ENCODE data around the gene MPIG6B.

MPIG6B gene

GRCh38 chr6:31750411-31751022 lies 27.3 kb downstream of the MPIG6B start:
- no peaks in the 10 kb centered on the region for H3K27me3 Mint-ChIP-seq
- ATAC-seq (replicated peaks) (no peak), DNase-seq (no peak)
- H3K4me1 Mint-ChIP-seq, result peaks cover 0 to 2% of the 10 kb centered on the region in 2 donors
- H3K9me3 Mint-ChIP-seq, result no peaks in the 10 kb centered on the region
- H3K36me3 Mint-ChIP-seq, result peaks cover 11% of the 10 kb centered on the region in 2 donors
- H3K4me3 Mint-ChIP-seq, result no peak overlapping the region
- H3K27ac Mint-ChIP-seq, result no peak overlapping the region

GRCh38 chr6:31752739-31753319 lies 29.7 kb downstream of the MPIG6B start:
- no peak for DNase-seq
- Mint-ChIP-seq H3K4me1 (peaks cover 0 to 2% of the 10 kb centered on the region in 2 donors), H3K27ac (no peak overlapping the region)

GRCh38 chr6:31758281-31758680 lies 35.1 kb downstream of the MPIG6B start:
- DNase-seq, result no peak
- Mint-ChIP-seq H3K9me3 (no peaks in the 10 kb centered on the region), H3K4me3 (no peak overlapping the region), H3K36me3 (peaks cover 17 to 28% of the 10 kb centered on the region in 2 donors), H3K4me1 (peaks cover 0 to 8% of the 10 kb centered on the region in 2 donors), H3K27me3 (no peaks in the 10 kb centered on the region), H3K27ac (peak overlapping the region; percentile 28)
- ATAC-seq (replicated peaks), result no peak

More at GRCh38 chr6:31752739-31753319, 29.7 kb downstream of the MPIG6B start:
- H3K4me3 Mint-ChIP-seq, result no peak overlapping the region
- H3K9me3 Mint-ChIP-seq, result no peaks in the 10 kb centered on the region
- H3K36me3 Mint-ChIP-seq, result peaks cover 3 to 4% of the 10 kb centered on the region in 2 donors
- ATAC-seq (replicated peaks), result no peak
- H3K27me3 Mint-ChIP-seq, result no peaks in the 10 kb centered on the region

- Mint-ChIP-seq H3K36me3 (peaks cover 29 to 43% of the 10 kb centered on the region in 2 donors), H3K4me1 (peaks cover 0 to 8% of the 10 kb centered on the region in 2 donors), H3K27me3 (no peaks in the 10 kb centered on the region), H3K4me3 (no peak overlapping the region), H3K27ac (no peak overlapping the region), H3K9me3 (no peaks in the 10 kb centered on the region)
- ATAC-seq (replicated peaks) (no peak), DNase-seq (no peak)
Observed at GRCh38 chr6:31760790-31761189, 37.6 kb downstream of the MPIG6B start.

- Mint-ChIP-seq H3K9me3 (no peaks in the 10 kb centered on the region), H3K36me3 (peaks cover 31 to 43% of the 10 kb centered on the region in 2 donors), H3K27ac (no peak overlapping the region), H3K4me3 (no peak overlapping the region), H3K4me1 (peaks cover 0 to 8% of the 10 kb centered on the region in 2 donors), H3K27me3 (no peaks in the 10 kb centered on the region)
- ATAC-seq (replicated peaks) (no peak), DNase-seq (no peak)
Observed at GRCh38 chr6:31761343-31761742, 38.2 kb downstream of the MPIG6B start.

- H3K27ac Mint-ChIP-seq, result no peak within 1 kb of the TSS
Observed at GRCh38 chr6:31762356-31762755, 39.2 kb downstream of the MPIG6B start, which contains the start of gene SAPCD1. Gene SAPCD1 (plus strand): TSS chr6:31762656. CDS start chr6:31763055, 399 bp downstream.

GRCh38 chr6:31762878-31763618 lies 39.9 kb downstream of the MPIG6B start:
- H3K9me3 Mint-ChIP-seq, result no peaks in the 10 kb centered on the region
- H3K4me3 Mint-ChIP-seq, result no peak overlapping the region
- no peaks in the 10 kb centered on the region for H3K27me3 Mint-ChIP-seq
- H3K4me1 Mint-ChIP-seq, result peaks cover 0 to 9% of the 10 kb centered on the region in 2 donors
- H3K36me3 Mint-ChIP-seq, result peaks cover 31 to 45% of the 10 kb centered on the region in 2 donors
- ATAC-seq (replicated peaks) (no peak), DNase-seq (no peak)
- no peak overlapping the region for H3K27ac Mint-ChIP-seq

More at GRCh38 chr6:31762356-31762755, 39.2 kb downstream of the MPIG6B start, which contains the start of gene SAPCD1:
- DNase-seq, result no peak
- Mint-ChIP-seq H3K4me1 (peaks cover 0 to 8% of the 10 kb centered on the region in 2 donors), H3K36me3 (peaks cover 31 to 43% of the 10 kb centered on the region in 2 donors), H3K27me3 (no peaks in the 10 kb centered on the region), H3K4me3 (no peak within 1 kb of the TSS), H3K9me3 (no peaks in the 10 kb centered on the region)
- ATAC-seq (replicated peaks), result no peak

GRCh38 chr6:31763619-31763940 lies 40.4 kb downstream of the MPIG6B start:
- peaks cover 31 to 43% of the 10 kb centered on the region in 2 donors for H3K36me3 Mint-ChIP-seq
- no peaks in the 10 kb centered on the region for H3K27me3 Mint-ChIP-seq
- H3K27ac Mint-ChIP-seq, result no peak overlapping the region
- no peaks in the 10 kb centered on the region for H3K9me3 Mint-ChIP-seq
- H3K4me3 Mint-ChIP-seq, result no peak overlapping the region
- ATAC-seq (replicated peaks) (no peak), DNase-seq (no peak)
- H3K4me1 Mint-ChIP-seq, result peaks cover 0 to 7% of the 10 kb centered on the region in 2 donors

GRCh38 chr6:31764198-31764597 lies 41.0 kb downstream of the MPIG6B start:
- no peak overlapping the region for H3K4me3 Mint-ChIP-seq
- DNase-seq (no peak), ATAC-seq (replicated peaks) (no peak)
- H3K27me3 Mint-ChIP-seq, result no peaks in the 10 kb centered on the region
- H3K9me3 Mint-ChIP-seq, result no peaks in the 10 kb centered on the region
- H3K27ac Mint-ChIP-seq, result no peak overlapping the region
- H3K4me1 Mint-ChIP-seq, result peaks cover 5 to 7% of the 10 kb centered on the region in 2 donors
- H3K36me3 Mint-ChIP-seq, result peaks cover 31 to 41% of the 10 kb centered on the region in 2 donors

GRCh38 chr6:31765559-31765909 lies 42.4 kb downstream of the MPIG6B start:
- Mint-ChIP-seq H3K4me1 (peaks cover 8 to 13% of the 10 kb centered on the region in 2 donors), H3K27me3 (no peaks in the 10 kb centered on the region), H3K27ac (no peak overlapping the region), H3K9me3 (no peaks in the 10 kb centered on the region), H3K36me3 (peaks cover 24 to 40% of the 10 kb centered on the region in 2 donors), H3K4me3 (no peak overlapping the region)
- DNase-seq, result no peak
- no peak for ATAC-seq (replicated peaks)

- Mint-ChIP-seq H3K27ac (no peak overlapping the region), H3K27me3 (no peaks in the 10 kb centered on the region), H3K36me3 (peaks cover 19 to 34% of the 10 kb centered on the region in 2 donors), H3K9me3 (no peaks in the 10 kb centered on the region), H3K4me1 (peaks cover 7 to 13% of the 10 kb centered on the region in 2 donors), H3K4me3 (no peak overlapping the region)
- DNase-seq (no peak), ATAC-seq (replicated peaks) (no peak)
Observed at GRCh38 chr6:31765910-31766794, 43.0 kb downstream of the MPIG6B start.

- Mint-ChIP-seq H3K27me3 (no peaks in the 10 kb centered on the region), H3K27ac (no peak overlapping the region), H3K4me3 (no peak overlapping the region), H3K9me3 (no peaks in the 10 kb centered on the region), H3K4me1 (peaks cover 7 to 13% of the 10 kb centered on the region in 2 donors), H3K36me3 (peaks cover 14 to 27% of the 10 kb centered on the region in 2 donors)
- no peak for DNase-seq
- ATAC-seq (replicated peaks), result no peak
Observed at GRCh38 chr6:31767096-31767645, 44.0 kb downstream of the MPIG6B start.

- Mint-ChIP-seq H3K4me1 (peaks cover 10 to 18% of the 10 kb centered on the region in 2 donors), H3K9me3 (no peaks in the 10 kb centered on the region), H3K4me3 (no peak overlapping the region), H3K36me3 (peaks cover 10 to 24% of the 10 kb centered on the region in 2 donors), H3K27me3 (no peaks in the 10 kb centered on the region), H3K27ac (no peak overlapping the region)
- no peak for ATAC-seq (replicated peaks)
- DNase-seq, result no peak
Observed at GRCh38 chr6:31768363-31769257, 45.4 kb downstream of the MPIG6B start.
